HFFc6 (cell line): ENCODE results near the gene CTDSP2. TPM values are rescaled to one million over a fixed set of nuclear protein-coding genes. Genes with fewer than 3 reads are reported as not detected.

Experiments used
- DNase-seq: peaks from one replicate; pipeline ENCODE4 v3.0.0-alpha.2; 2018
- H3K27ac Mint-ChIP-seq: 2 replicates; pipeline ENCODE4 v1.8.0; 2020; ENCODE audit warnings: mild to moderate bottlenecking, mixed read lengths
- H3K27me3 Mint-ChIP-seq: 2 replicates; pipeline ENCODE4 v1.8.0; 2021; ENCODE audit warnings: mild to moderate bottlenecking, moderate library complexity, mixed read lengths; ENCODE audit not compliant: insufficient read depth
- H3K36me3 Mint-ChIP-seq: 2 replicates; pipeline ENCODE4 v1.8.0; 2021; ENCODE audit warnings: low read depth, mixed read lengths
- H3K4me1 Mint-ChIP-seq: 2 replicates; pipeline ENCODE4 v1.8.0; 2020; ENCODE audit warnings: low read depth, mixed read lengths
- H3K4me3 Mint-ChIP-seq: 2 replicates; pipeline ENCODE4 v1.8.0; 2020; ENCODE audit warnings: mild to moderate bottlenecking, moderate library complexity, mixed read lengths
- H3K9me3 Mint-ChIP-seq: 2 replicates; pipeline ENCODE4 v1.8.0; 2020; ENCODE audit warnings: mild to moderate bottlenecking, mixed read lengths
- total RNA-seq, 6 experiments: library from RNA; stranded (reverse); fragmentation: NEBNext Ultra II Directional; extraction: Animal tissue kit (Norgen Biotek cat#: 25700); gene quantifications; 2 replicates in 1 of 6; 3 replicates in 5 of 6; pipeline ENCODE4 v1.2.3, GENCODE V29; 2021
- TF ChIP-seq, protein P1 (sequence below): fragments of 200-600 bp; sonication (generic); IDR thresholded peaks from 2 replicates; pipeline ENCODE4 v1.5.0; 2021; ENCODE audit warnings: antibody characterized with exemption, mild to moderate bottlenecking

The CTDSP2 gene
- total RNA-seq, 6 experiments from 2014 or later: 99.2 to 128 (median 111) TPM

DNA sequence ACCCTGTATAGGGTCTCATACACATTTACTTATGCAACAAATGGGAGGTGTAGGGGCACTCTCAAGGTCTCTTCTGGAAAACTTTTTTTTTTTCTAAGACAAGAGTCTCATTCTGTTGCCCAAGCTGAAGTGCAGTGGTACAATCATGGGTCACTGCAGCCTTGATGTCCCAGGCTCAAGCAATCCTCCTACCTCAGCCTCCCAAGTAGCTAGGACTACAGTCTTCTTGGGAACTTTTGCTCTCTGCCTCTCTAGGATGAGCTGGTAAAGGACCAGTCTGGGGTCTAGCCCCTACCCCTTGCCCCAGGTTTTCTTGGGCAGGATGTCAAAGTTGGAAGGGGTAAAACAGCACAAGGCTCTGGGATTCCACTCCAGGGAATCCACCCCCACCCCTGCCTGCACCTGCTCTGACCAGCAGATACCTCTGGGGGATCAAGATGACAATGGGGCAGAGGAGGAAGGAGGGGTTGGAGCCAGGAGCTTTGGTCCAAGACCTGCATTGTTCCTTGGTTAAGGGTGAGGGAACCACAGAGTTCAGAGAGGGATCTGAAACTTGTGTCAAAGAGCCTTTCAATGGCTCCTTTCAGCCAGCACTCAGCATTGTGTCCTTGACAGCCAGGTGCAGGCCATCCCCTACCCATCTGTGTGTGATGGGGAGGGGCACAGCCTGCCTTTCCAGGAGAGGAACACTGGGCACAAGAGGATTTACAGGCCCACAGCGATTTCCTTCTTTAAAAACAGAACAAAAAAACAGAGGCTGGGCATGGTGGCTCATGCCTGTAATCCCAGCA is 12.2 kb downstream of the CTDSP2 start:
- H3K4me3 Mint-ChIP-seq: no peak overlapping the region
- H3K27me3 Mint-ChIP-seq: no peaks in the 10 kb centered on the region
- peaks cover 81% of the 10 kb centered on the region for H3K4me1 Mint-ChIP-seq
- no peaks in the 10 kb centered on the region for H3K9me3 Mint-ChIP-seq
- TF ChIP-seq, protein P1, sequence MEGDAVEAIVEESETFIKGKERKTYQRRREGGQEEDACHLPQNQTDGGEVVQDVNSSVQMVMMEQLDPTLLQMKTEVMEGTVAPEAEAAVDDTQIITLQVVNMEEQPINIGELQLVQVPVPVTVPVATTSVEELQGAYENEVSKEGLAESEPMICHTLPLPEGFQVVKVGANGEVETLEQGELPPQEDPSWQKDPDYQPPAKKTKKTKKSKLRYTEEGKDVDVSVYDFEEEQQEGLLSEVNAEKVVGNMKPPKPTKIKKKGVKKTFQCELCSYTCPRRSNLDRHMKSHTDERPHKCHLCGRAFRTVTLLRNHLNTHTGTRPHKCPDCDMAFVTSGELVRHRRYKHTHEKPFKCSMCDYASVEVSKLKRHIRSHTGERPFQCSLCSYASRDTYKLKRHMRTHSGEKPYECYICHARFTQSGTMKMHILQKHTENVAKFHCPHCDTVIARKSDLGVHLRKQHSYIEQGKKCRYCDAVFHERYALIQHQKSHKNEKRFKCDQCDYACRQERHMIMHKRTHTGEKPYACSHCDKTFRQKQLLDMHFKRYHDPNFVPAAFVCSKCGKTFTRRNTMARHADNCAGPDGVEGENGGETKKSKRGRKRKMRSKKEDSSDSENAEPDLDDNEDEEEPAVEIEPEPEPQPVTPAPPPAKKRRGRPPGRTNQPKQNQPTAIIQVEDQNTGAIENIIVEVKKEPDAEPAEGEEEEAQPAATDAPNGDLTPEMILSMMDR: no peak
- DNase-seq: no peak
- no peaks in the 10 kb centered on the region for H3K36me3 Mint-ChIP-seq
- H3K27ac Mint-ChIP-seq: no peak overlapping the region; the same call in none of the 2 replicates

DNA sequence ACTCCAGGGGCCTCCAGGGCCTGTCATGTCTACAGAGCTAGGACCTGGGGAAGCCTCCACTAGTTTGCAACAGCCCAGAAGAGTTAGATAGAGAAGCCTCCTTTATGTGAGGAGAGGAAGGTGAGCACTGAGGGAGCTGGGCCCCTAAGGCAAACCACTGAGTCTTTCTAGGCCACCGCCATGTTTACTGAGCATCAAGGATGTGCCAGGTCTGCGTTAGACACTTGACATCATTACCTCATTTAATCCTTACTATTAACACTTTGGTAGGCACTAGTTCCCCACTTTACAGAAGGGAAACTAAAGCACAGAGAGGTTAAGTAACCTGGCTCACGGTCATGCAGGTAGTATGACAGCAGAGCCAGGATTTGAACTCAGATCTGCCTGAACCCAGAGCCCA is 12.9 kb downstream of the CTDSP2 start:
- no peaks in the 10 kb centered on the region for H3K27me3 Mint-ChIP-seq
- DNase-seq: no peak
- no peaks in the 10 kb centered on the region for H3K9me3 Mint-ChIP-seq
- H3K36me3 Mint-ChIP-seq: no peaks in the 10 kb centered on the region; the same call in 1 of the 2 replicates
- no peak overlapping the region; the same call in 1 of the 2 replicates for H3K4me3 Mint-ChIP-seq
- peak overlapping the region; percentile 70 for H3K27ac Mint-ChIP-seq
- H3K4me1 Mint-ChIP-seq: peaks cover 76% of the 10 kb centered on the region
- TF ChIP-seq, protein P1: no peak

DNA sequence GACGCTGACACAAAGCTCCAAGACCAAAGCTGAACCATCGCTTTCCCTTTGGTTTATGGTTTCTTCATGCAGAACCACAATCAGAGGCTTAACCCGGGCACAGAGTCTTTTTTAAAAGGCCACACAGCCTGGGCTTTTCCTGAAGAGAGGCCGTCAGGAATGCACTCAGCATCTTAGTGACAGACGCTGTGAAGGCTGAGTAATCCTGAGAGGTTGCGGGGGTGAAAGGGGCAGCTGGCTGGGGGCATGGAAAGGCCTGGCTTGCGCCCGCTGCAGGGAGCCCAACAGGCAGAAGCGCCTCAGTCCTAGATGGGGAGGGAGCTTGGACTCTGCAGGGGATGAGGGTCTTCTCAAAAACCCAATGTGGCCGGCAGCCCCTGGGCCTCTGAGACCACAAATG is 13.6 kb downstream of the CTDSP2 start:
- H3K27me3 Mint-ChIP-seq: no peaks in the 10 kb centered on the region
- DNase-seq: no peak
- peak overlapping the region; percentile 70 for H3K27ac Mint-ChIP-seq
- no peaks in the 10 kb centered on the region; the same call in 1 of the 2 replicates for H3K36me3 Mint-ChIP-seq
- H3K4me1 Mint-ChIP-seq: peaks cover 69% of the 10 kb centered on the region
- H3K4me3 Mint-ChIP-seq: peak overlapping the region; percentile 62
- no peaks in the 10 kb centered on the region for H3K9me3 Mint-ChIP-seq
- TF ChIP-seq, protein P1: no peak

DNA sequence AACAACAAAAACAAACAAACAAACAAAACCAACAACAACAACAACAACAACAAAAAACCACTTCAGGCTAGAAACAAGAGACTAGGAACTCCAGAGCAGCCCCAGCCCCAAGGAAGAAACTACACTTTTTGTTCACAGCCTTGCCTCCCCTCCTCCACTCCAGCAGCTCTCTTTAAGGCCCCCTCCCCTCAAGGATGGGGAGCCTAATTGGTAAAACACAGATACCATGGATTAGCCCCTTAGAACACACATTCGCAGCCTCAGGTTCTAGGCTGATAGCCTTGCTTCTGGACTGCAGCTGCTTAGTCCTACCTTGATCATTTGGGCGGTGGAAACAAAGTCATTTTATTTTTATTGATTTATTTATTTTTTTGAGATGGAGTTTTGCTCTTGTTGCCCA is 16.1 kb downstream of the CTDSP2 start:
- Mint-ChIP-seq H3K9me3 (no peaks in the 10 kb centered on the region), H3K27ac (peak overlapping the region; percentile 52; the same call in 1 of the 2 replicates), H3K4me3 (no peak overlapping the region), H3K36me3 (peaks cover 8% of the 10 kb centered on the region), H3K4me1 (peaks cover 43% of the 10 kb centered on the region), H3K27me3 (no peaks in the 10 kb centered on the region)
- no peak for DNase-seq
- TF ChIP-seq, protein P1: no peak

DNA sequence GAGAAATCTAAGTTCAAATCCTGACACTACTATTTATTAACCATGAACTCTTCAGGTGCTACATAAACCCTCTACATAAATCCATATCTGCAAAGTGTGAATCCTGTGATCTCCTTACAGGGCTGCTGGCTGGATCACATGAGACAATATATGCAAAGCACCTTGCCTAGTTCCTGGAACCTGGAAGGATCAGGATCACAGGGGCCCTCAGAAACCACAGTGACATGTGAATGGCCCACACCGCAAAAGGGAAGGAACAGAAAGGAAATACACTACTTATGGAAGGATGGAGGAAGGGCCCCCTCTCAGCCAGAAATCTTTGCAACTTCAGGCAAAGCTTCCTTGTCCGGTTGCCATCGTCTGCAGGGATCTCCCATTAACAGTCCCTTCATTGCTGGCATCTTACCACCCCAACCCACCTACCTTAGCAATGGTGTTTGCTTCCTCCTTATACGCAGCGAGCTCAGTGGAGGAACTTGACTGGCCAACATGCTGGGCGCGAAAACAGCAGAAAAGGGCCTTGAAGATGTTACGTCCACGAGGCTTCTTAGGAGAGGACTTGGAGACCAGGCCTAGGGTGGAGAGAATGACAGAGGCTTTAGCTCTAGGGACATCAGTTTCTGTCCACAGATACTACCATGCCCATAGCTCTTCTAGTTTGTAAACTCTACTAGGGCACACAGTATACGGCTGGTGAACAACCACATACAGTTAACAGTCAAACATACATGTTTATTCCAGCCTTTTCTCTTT is 17.3 kb downstream of the CTDSP2 start:
- Mint-ChIP-seq H3K4me3 (no peak overlapping the region), H3K27me3 (no peaks in the 10 kb centered on the region), H3K36me3 (peaks cover 18% of the 10 kb centered on the region), H3K4me1 (peaks cover 35% of the 10 kb centered on the region), H3K9me3 (no peaks in the 10 kb centered on the region), H3K27ac (no peak overlapping the region)
- no peak for DNase-seq
- TF ChIP-seq, protein P1: no peak
